Measurements from ENCODE around the gene ACTRT2. TPM values are rescaled to one million over a fixed set of nuclear protein-coding genes. Genes with fewer than 3 reads are reported as not detected.

The ACTRT2 gene
- total RNA-seq (not detected in 2 replicates), polyA plus RNA-seq (not detected in 2 replicates), polyA minus RNA-seq (not detected in 2 replicates), Bru-seq, nascent RNA (not detected), BruChase-seq, experiment 1, labeled RNA remaining after a 6-hour chase (not detected), BruChase-seq, experiment 2, labeled RNA remaining after a 2-hour chase (not detected)
- polyA plus RNA-seq (2011; cell fraction: cytosol; rRNA removed) = not detected in 2 replicates
- polyA plus RNA-seq (2011; cell fraction: nucleus; rRNA removed) = not detected in 2 replicates
- not detected in 2 replicates for polyA plus RNA-seq (2012)
- not detected for polyA minus RNA-seq (2011; cell fraction: cytosol; rRNA and poly(A)+ RNA removed)
- not detected in 2 replicates for polyA minus RNA-seq (2011; cell fraction: nucleus; rRNA and poly(A)+ RNA removed)
- long read RNA-seq = 0 reads

DNA sequence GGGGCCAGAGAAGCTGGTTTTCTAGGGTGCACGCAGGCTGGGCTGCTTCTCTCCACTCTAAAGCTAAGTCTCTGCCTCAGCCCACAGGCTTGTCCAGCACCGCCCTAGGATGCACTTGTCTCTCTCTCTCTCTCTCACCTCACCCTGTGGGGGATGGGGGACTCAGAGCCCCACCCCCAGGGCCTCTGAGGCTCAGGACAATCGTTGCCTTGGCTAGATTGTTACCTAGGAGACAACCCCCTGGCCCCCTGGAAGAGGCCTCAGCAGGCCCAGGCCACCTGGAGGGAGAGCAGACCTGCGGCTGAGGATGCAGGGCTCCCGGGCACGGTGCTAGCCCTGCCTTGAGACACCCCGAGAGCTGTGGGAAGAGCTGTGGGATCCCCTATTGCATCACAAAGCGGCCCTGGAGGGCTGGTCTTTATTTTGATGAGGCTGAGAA lies at the start of gene ACTRT2:
ACTRT2 (plus strand) TSS at position 235 of the 439 bp plus-strand sequence. CDS start 220 bp downstream, outside the sequence.
- BruUV-seq (replicated peaks) = no TSS peak
- DNase-seq (ENCODE audit: low read depth, low spot score) (no peak), FAIRE-seq (no peak)
- no peaks in the 10 kb centered on the region for H3K27me3 ChIP-seq (ENCODE audit: control insufficient read depth in 2 of 2, insufficient read depth in 2 of 2, low read length in 2 of 2)
- H4K20me1 ChIP-seq (replicated peaks; ENCODE audit: control insufficient read depth, extremely low read depth, insufficient read depth, low read length) = no peaks in the 10 kb centered on the region
- no peak within 1 kb of the TSS for H3K4me2 ChIP-seq (ENCODE audit: insufficient read depth, low read length)
- dilution Hi-C loops (cut with MboI; ENCODE audit: extremely low pct_ligation_motif_present, low sequenced_read_pairs) = no loop called here
- no peaks in the 10 kb centered on the region for H3K9me1 ChIP-seq (replicated peaks; ENCODE audit: control insufficient read depth, extremely low read depth, insufficient read depth, low read length)
- H3K36me3 ChIP-seq (ENCODE audit: control insufficient read depth in 2 of 2, extremely low read depth in 1 of 2, insufficient read depth in 2 of 2, low read length in 2 of 2) = no peaks in the 10 kb centered on the region
- no peak within 1 kb of the TSS for H3K27ac ChIP-seq (ENCODE audit: insufficient read depth, low read depth, low read length)
- no peak within 1 kb of the TSS for H3K4me3 ChIP-seq (replicated peaks in 1 of 3; ENCODE audit: insufficient read depth in 1 of 3, low read depth in 1 of 3, low read length in 3 of 3)
- TF ChIP-seq GATA2 (IDR thresholded peaks at IDR 0.05; ENCODE audit: insufficient read depth, insufficient read length, low read depth, low read length) = no peak
- TF ChIP-seq MYC (IDR thresholded peaks at IDR 0.05; ENCODE audit: low read depth, low read length) = no peak
- TF ChIP-seq POLR2AphosphoS5 (IDR thresholded peaks at IDR 0.05; ENCODE audit: insufficient read depth, low read depth, low read length) = no peak
- TF ChIP-seq EZH2 (IDR thresholded peaks at IDR 0.05; ENCODE audit: borderline replicate concordance, low read depth, low read length, severe bottlenecking) = no peak
- TF ChIP-seq CTCF (IDR thresholded peaks at IDR 0.05; ENCODE audit: extremely low read depth in 1 of 2, insufficient read depth in 1 of 2, low read depth in 1 of 2, low read length in 2 of 2) = no peak
- no peak for TF ChIP-seq POLR2A (IDR thresholded peaks at IDR 0.05; ENCODE audit: low read depth, low read length)
- no peak for TF ChIP-seq FOS (IDR thresholded peaks at IDR 0.05; ENCODE audit: borderline replicate concordance, insufficient read depth, low read length)
- TF ChIP-seq MAX (IDR thresholded peaks at IDR 0.05; ENCODE audit: insufficient read depth, insufficient read length) = no peak
- TF ChIP-seq JUN (IDR thresholded peaks at IDR 0.05; ENCODE audit: borderline replicate concordance, insufficient read depth, insufficient read length, low read depth) = no peak
- H2AFZ ChIP-seq (ENCODE audit: low read depth, low read length) = no peak within 1 kb of the TSS
- H3K9ac ChIP-seq (replicated peaks; ENCODE audit: extremely low read depth, insufficient read depth, low read length) = no peak within 1 kb of the TSS
- intact Hi-C loops (cut with micrococcal nuclease) = no loop called here
- H3K4me1 ChIP-seq (ENCODE audit: control insufficient read depth, extremely low read depth, insufficient read depth, low read length) = no peaks in the 10 kb centered on the region
- H3K79me2 ChIP-seq (ENCODE audit: control insufficient read depth, insufficient read depth, low read length) = no peaks in the 10 kb centered on the region
- H3K9me3 ChIP-seq (replicated peaks; ENCODE audit: control insufficient read depth, insufficient read depth, low read length) = no peaks in the 10 kb centered on the region
- ChIA-PET CTCF (interaction anchor here (0.8 kb wide), 1 partner anchor 9 kb away, joined by 3 read pairs; no protein-coding TSS in a partner anchor), POLR2A (no interaction called here)

Measured in endothelial cell of umbilical vein (primary cell).